ENCODE data around the gene ITGA8. TPM values are rescaled to one million over a fixed set of nuclear protein-coding genes. Genes with fewer than 3 reads are reported as not detected.

Gene ITGA8
- total and polyA plus RNA-seq, 2 of the 4 experiments (the other 2 are of a cell fraction), result under 0.01 to 0.02 TPM

DNA sequence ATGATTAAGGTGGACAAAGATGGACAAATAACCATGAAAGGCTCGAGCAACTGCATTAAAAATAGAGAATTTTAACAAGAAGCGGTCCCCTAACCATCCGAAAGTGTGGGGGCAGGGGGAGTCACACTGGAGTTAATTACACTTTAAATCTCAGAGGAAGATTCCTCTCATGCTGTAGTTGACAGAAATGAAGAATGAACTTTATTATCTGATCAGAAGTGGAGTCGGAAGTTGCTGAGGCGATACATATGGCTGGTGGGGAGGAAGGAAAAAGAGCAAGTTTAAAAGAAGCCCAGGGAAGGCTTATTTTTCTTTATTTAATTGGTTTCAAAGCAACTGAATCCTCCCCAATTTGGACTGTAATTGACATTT lies 246.3 kb downstream of the ITGA8 start:
- ChIA-PET CTCF (no interaction called here), POLR2A (ENCODE audit: unreplicated experiment) (no interaction called here)
- Histone ChIP-seq H4K5ac (ENCODE audit: low read depth, low read length) (no peak overlapping the region), H3K4me1 (ENCODE audit: control insufficient read depth, insufficient read depth, low read length) (no peaks in the 10 kb centered on the region), H3K18ac (ENCODE audit: low read depth, low read length) (no peak overlapping the region), H2BK15ac (ENCODE audit: low read depth, low read length) (no peak overlapping the region), H2BK20ac (ENCODE audit: low read depth, low read length) (no peak overlapping the region), H2BK5ac (ENCODE audit: low read depth, low read length, poor library complexity, severe bottlenecking) (no peak overlapping the region), H3K4me3 (ENCODE audit: insufficient read depth, low read depth, low read length) (no peak overlapping the region), H3K4me2 (ENCODE audit: low read depth, low read length) (no peak overlapping the region), H2AK9ac (replicated peaks; ENCODE audit: low read depth, low read length, poor library complexity) (no peak overlapping the region), H2AFZ (replicated peaks; ENCODE audit: low read length, poor library complexity) (no peak overlapping the region), H3K9me1 (ENCODE audit: insufficient read depth, low read length) (no peaks in the 10 kb centered on the region), H3K56ac (ENCODE audit: extremely low read depth, insufficient read depth, low read length) (no peak overlapping the region), H2AK5ac (ENCODE audit: low read depth, low read length) (no peak overlapping the region), H4K91ac (ENCODE audit: insufficient read depth, low read depth, low read length) (no peak overlapping the region), H3K79me1 (ENCODE audit: low read depth in 1 of 2, low read length in 2 of 2) (no peaks in the 10 kb centered on the region), H3K14ac (replicated peaks; ENCODE audit: low read depth, low read length) (no peak overlapping the region), H4K20me1 (ENCODE audit: insufficient read depth, low read length) (no peaks in the 10 kb centered on the region), H4K8ac (ENCODE audit: low read depth in 2 of 2, low read length in 2 of 2) (no peak overlapping the region), H3K9me3 (ENCODE audit: control insufficient read depth, insufficient read depth, low read length) (no peaks in the 10 kb centered on the region), H3K4ac (ENCODE audit: low read depth, low read length) (no peak overlapping the region), H3K23ac (ENCODE audit: low read depth, low read length) (no peak overlapping the region), H3K9ac (ENCODE audit: low read depth, low read length) (no peak overlapping the region), H2BK120ac (ENCODE audit: low read depth, low read length) (no peak overlapping the region), H3K36me3 (ENCODE audit: control insufficient read depth, insufficient read depth, low read length) (no peaks in the 10 kb centered on the region), H3K27ac (ENCODE audit: insufficient read depth, low read length) (no peak overlapping the region), H3K27me3 (ENCODE audit: control insufficient read depth, insufficient read depth, low read length) (peaks cover 15% of the 10 kb centered on the region)
- no CpG with 5 or more reads among the region's 5 CpGs for WGBS, 2 experiments (ENCODE audit: extremely low coverage in 2 of 2, insufficient read length in 1 of 2)
- dilution Hi-C loops (cut with HindIII; ENCODE audit: low sequenced_read_pairs, unreplicated experiment), result no loop called here
- intact Hi-C loops (cut with micrococcal nuclease), result no loop called here
- in situ Hi-C loops (cut with MboI; ENCODE audit: low sequenced_read_pairs), result no loop called here
- ATAC-seq (ENCODE audit: low read depth) (no peak), DNase-seq (no peak)
- no TSS peak for BruUV-seq (replicated peaks)
- TF ChIP-seq CHD1 (IDR thresholded peaks at IDR 0.05; ENCODE audit: low read depth, low read length), result no peak
- no peak for TF ChIP-seq CTCF (conservative IDR thresholded peaks at IDR 0.05; ENCODE audit: low read depth, low read length)
- no peak for TF ChIP-seq SMC3 (IDR thresholded peaks at IDR 0.05; ENCODE audit: low read depth, low read length)
- TF ChIP-seq NFE2L2 (IDR thresholded peaks at IDR 0.05; ENCODE audit: low read depth, low read length), result no peak
- TF ChIP-seq BHLHE40 (IDR thresholded peaks at IDR 0.05; ENCODE audit: low read depth, low read length), result no peak
- no peak for TF ChIP-seq RAD21 (IDR thresholded peaks at IDR 0.05; ENCODE audit: low read length)
- TF ChIP-seq CEBPB (IDR thresholded peaks at IDR 0.05; ENCODE audit: low read depth, low read length), result no peak
- no peak for TF ChIP-seq MXI1 (IDR thresholded peaks at IDR 0.05; ENCODE audit: borderline replicate concordance, low read depth, low read length)
- TF ChIP-seq, protein P1, sequence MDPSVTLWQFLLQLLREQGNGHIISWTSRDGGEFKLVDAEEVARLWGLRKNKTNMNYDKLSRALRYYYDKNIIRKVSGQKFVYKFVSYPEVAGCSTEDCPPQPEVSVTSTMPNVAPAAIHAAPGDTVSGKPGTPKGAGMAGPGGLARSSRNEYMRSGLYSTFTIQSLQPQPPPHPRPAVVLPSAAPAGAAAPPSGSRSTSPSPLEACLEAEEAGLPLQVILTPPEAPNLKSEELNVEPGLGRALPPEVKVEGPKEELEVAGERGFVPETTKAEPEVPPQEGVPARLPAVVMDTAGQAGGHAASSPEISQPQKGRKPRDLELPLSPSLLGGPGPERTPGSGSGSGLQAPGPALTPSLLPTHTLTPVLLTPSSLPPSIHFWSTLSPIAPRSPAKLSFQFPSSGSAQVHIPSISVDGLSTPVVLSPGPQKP (IDR thresholded peaks at IDR 0.05; ENCODE audit: borderline replicate concordance, low read depth, low read length), result no peak
- no peak for TF ChIP-seq RCOR1 (IDR thresholded peaks at IDR 0.05; ENCODE audit: insufficient replicate concordance, low read length)
- TF ChIP-seq FOS (IDR thresholded peaks at IDR 0.05; ENCODE audit: low read depth, low read length), result no peak
- TF ChIP-seq POLR2A (IDR thresholded peaks at IDR 0.05; ENCODE audit: low read depth, low read length), result no peak
- TF ChIP-seq MAZ (IDR thresholded peaks at IDR 0.05; ENCODE audit: borderline replicate concordance, low read depth, low read length), result no peak
- TF ChIP-seq, protein P2, sequence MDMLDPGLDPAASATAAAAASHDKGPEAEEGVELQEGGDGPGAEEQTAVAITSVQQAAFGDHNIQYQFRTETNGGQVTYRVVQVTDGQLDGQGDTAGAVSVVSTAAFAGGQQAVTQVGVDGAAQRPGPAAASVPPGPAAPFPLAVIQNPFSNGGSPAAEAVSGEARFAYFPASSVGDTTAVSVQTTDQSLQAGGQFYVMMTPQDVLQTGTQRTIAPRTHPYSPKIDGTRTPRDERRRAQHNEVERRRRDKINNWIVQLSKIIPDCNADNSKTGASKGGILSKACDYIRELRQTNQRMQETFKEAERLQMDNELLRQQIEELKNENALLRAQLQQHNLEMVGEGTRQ (IDR thresholded peaks at IDR 0.05; ENCODE audit: low read depth, low read length), result no peak
- TF ChIP-seq RFX5 (IDR thresholded peaks at IDR 0.05; ENCODE audit: low read depth, low read length), result no peak
- TF ChIP-seq MAFK (IDR thresholded peaks at IDR 0.05; ENCODE audit: low read depth, low read length), result no peak
